ENCODE measurements around the gene LSAMP.

Gene LSAMP

GRCh38 chr3:116374901-116375300 lies 70.4 kb downstream of the LSAMP start:
- Histone ChIP-seq H3K27ac (ENCODE audit: low read depth, low read length) (no peak overlapping the region), H3K79me2 (ENCODE audit: control insufficient read depth, insufficient read depth, low read length, poor library complexity) (no peaks in the 10 kb centered on the region), H2BK120ac (ENCODE audit: insufficient read depth, low read length, poor library complexity) (no peak overlapping the region), H2AFZ (ENCODE audit: insufficient read depth, low read length, poor library complexity) (no peak overlapping the region), H4K8ac (ENCODE audit: low read depth, low read length) (no peak overlapping the region), H3K9me3 (ENCODE audit: insufficient read depth, low read depth, low read length) (no peaks in the 10 kb centered on the region), H3K4me2 (ENCODE audit: low read length) (no peak overlapping the region), H3K23ac (ENCODE audit: low read length) (no peak overlapping the region), H3K4me3 (ENCODE audit: low read depth, low read length) (no peak overlapping the region), H2BK5ac (ENCODE audit: low read depth, low read length, poor library complexity) (no peak overlapping the region), H3K9ac (ENCODE audit: low read length) (no peak overlapping the region), H3K14ac (ENCODE audit: low read length) (no peak overlapping the region), H2AK5ac (ENCODE audit: low read length) (no peak overlapping the region), H3K36me3 (ENCODE audit: control insufficient read depth in 1 of 2, insufficient read depth in 2 of 2, low read length in 2 of 2) (no peaks in the 10 kb centered on the region), H3K4ac (ENCODE audit: low read depth, low read length) (no peak overlapping the region), H4K91ac (ENCODE audit: low read depth, low read length) (no peak overlapping the region), H3K4me1 (ENCODE audit: control insufficient read depth in 1 of 2, insufficient read depth in 2 of 2, low read length in 2 of 2) (no peaks in the 10 kb centered on the region), H4K12ac (ENCODE audit: low read depth, low read length) (no peak overlapping the region), H2BK12ac (ENCODE audit: low read length) (no peak overlapping the region), H3K27me3 (ENCODE audit: insufficient read depth, low read length) (no peaks in the 10 kb centered on the region), H3K79me1 (ENCODE audit: low read length) (no peaks in the 10 kb centered on the region), H3K18ac (ENCODE audit: low read length) (no peak overlapping the region)
- WGBS (ENCODE audit: extremely low coverage, insufficient coverage, insufficient read length) = no CpG with 5 or more reads among the region's 2 CpGs
- DNase-seq = no peak

DNA sequence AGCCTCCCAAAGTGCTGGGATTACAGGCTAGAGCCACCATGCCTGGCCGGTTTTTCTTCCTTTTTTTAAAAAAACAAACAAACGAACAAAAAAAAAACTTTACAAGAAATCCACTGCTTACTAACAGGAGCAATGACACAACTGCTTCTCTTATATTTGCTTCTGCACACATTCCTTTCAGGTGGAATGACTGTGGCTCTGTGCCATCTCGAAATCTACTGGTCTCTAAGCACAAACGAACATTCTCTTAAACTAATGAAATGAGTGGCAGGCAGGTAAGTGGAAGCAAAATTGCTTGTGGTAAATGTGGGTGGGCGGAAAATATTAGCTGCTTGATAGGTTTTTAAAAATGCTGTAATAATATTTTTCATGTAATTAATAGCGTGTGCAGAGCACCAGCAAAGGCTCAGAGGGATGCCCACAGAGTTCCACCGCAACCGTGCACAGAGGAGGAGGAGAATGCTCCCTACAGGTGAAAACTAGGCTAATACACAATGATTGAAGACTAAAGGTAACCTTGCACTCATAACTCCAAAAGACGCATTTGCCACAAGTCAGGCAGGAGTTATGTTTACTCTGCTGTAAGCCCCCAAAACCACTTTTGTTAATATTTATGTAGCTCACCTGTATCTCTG lies 77.4 kb downstream of the LSAMP start:
- Histone ChIP-seq H3K14ac (ENCODE audit: low read length) (no peak overlapping the region), H4K8ac (ENCODE audit: low read depth, low read length) (no peak overlapping the region), H3K4me2 (ENCODE audit: low read length) (no peak overlapping the region), H2AK5ac (ENCODE audit: low read length) (no peak overlapping the region), H4K12ac (ENCODE audit: low read depth, low read length) (no peak overlapping the region), H3K23ac (ENCODE audit: low read length) (no peak overlapping the region), H2BK12ac (ENCODE audit: low read length) (no peak overlapping the region), H3K18ac (ENCODE audit: low read length) (no peak overlapping the region), H3K4me3 (ENCODE audit: low read depth, low read length) (no peak overlapping the region), H3K4me1 (ENCODE audit: control insufficient read depth in 1 of 2, insufficient read depth in 2 of 2, low read length in 2 of 2) (no peaks in the 10 kb centered on the region), H3K27me3 (ENCODE audit: insufficient read depth, low read length) (no peaks in the 10 kb centered on the region), H3K9ac (ENCODE audit: low read length) (no peak overlapping the region), H2BK5ac (ENCODE audit: low read depth, low read length, poor library complexity) (no peak overlapping the region), H3K36me3 (ENCODE audit: control insufficient read depth in 1 of 2, insufficient read depth in 2 of 2, low read length in 2 of 2) (no peaks in the 10 kb centered on the region), H2BK120ac (ENCODE audit: insufficient read depth, low read length, poor library complexity) (no peak overlapping the region), H3K27ac (ENCODE audit: low read depth, low read length) (no peak overlapping the region), H3K79me2 (ENCODE audit: control insufficient read depth, insufficient read depth, low read length, poor library complexity) (no peaks in the 10 kb centered on the region), H2AFZ (ENCODE audit: insufficient read depth, low read length, poor library complexity) (no peak overlapping the region), H4K91ac (ENCODE audit: low read depth, low read length) (no peak overlapping the region), H3K4ac (ENCODE audit: low read depth, low read length) (no peak overlapping the region), H3K9me3 (ENCODE audit: insufficient read depth, low read depth, low read length) (no peaks in the 10 kb centered on the region), H3K79me1 (ENCODE audit: low read length) (no peaks in the 10 kb centered on the region)
- no CpG with 5 or more reads among the region's 9 CpGs for WGBS (ENCODE audit: extremely low coverage, insufficient coverage, insufficient read length)
- no peak for DNase-seq

- H3K9ac ChIP-seq (ENCODE audit: low read length) = no peak overlapping the region
- WGBS (ENCODE audit: extremely low coverage, insufficient coverage, insufficient read length) = no CpG with 5 or more reads among the region's 2 CpGs
- H3K23ac ChIP-seq (ENCODE audit: low read length) = no peak overlapping the region
These were observed 89.2 kb downstream of the LSAMP start for GRCh38 chr3:116356056-116356455.

DNA sequence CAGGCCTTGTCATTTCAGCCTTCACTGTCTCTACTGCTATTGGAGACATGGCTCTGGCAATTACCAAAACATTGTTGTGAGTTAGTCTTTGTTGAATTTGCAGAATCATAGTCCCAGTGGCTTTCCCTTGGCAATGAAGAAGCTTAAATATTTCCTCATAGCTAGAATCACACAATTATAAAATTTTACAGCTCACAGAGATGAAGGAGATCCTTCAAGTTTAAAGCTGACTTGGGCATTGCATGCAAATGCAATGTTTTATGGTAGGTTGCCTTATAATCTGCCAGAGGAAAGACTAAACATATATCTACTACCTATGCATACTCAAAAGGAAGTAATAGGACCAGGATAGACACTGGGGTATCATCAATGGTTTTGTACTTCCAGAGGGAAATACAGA lies 90.9 kb downstream of the LSAMP start:
- H2BK12ac ChIP-seq (ENCODE audit: low read length) = no peak overlapping the region
- no peak overlapping the region for H2AK5ac ChIP-seq (ENCODE audit: low read length)
- H2BK120ac ChIP-seq (ENCODE audit: insufficient read depth, low read length, poor library complexity) = no peak overlapping the region
- H3K27me3 ChIP-seq (ENCODE audit: insufficient read depth, low read length) = no peaks in the 10 kb centered on the region
- H2AFZ ChIP-seq (ENCODE audit: insufficient read depth, low read length, poor library complexity) = no peak overlapping the region
- no peak for DNase-seq
- no peak overlapping the region for H3K9ac ChIP-seq (ENCODE audit: low read length)
- no peak overlapping the region for H2BK5ac ChIP-seq (ENCODE audit: low read depth, low read length, poor library complexity)
- no peak overlapping the region for H3K14ac ChIP-seq (ENCODE audit: low read length)
- no peaks in the 10 kb centered on the region for H3K4me1 ChIP-seq (ENCODE audit: control insufficient read depth in 1 of 2, insufficient read depth in 2 of 2, low read length in 2 of 2)
- no peak overlapping the region for H4K12ac ChIP-seq (ENCODE audit: low read depth, low read length)
- H3K4ac ChIP-seq (ENCODE audit: low read depth, low read length) = no peak overlapping the region
- H3K79me1 ChIP-seq (ENCODE audit: low read length) = no peaks in the 10 kb centered on the region
- no peaks in the 10 kb centered on the region for H3K36me3 ChIP-seq (ENCODE audit: control insufficient read depth in 1 of 2, insufficient read depth in 2 of 2, low read length in 2 of 2)
- H3K9me3 ChIP-seq (ENCODE audit: insufficient read depth, low read depth, low read length) = no peaks in the 10 kb centered on the region
- H3K27ac ChIP-seq (ENCODE audit: low read depth, low read length) = no peak overlapping the region
- H3K4me3 ChIP-seq (ENCODE audit: low read depth, low read length) = no peak overlapping the region
- H3K18ac ChIP-seq (ENCODE audit: low read length) = no peak overlapping the region
- H3K79me2 ChIP-seq (ENCODE audit: control insufficient read depth, insufficient read depth, low read length, poor library complexity) = no peaks in the 10 kb centered on the region
- H4K91ac ChIP-seq (ENCODE audit: low read depth, low read length) = no peak overlapping the region
- H3K4me2 ChIP-seq (ENCODE audit: low read length) = no peak overlapping the region
- H3K23ac ChIP-seq (ENCODE audit: low read length) = no peak overlapping the region
- H4K8ac ChIP-seq (ENCODE audit: low read depth, low read length) = no peak overlapping the region

More at GRCh38 chr3:116356056-116356455, 89.2 kb downstream of the LSAMP start:
- Histone ChIP-seq H3K14ac (ENCODE audit: low read length) (no peak overlapping the region), H2BK5ac (ENCODE audit: low read depth, low read length, poor library complexity) (no peak overlapping the region), H3K9me3 (ENCODE audit: insufficient read depth, low read depth, low read length) (no peaks in the 10 kb centered on the region), H2BK120ac (ENCODE audit: insufficient read depth, low read length, poor library complexity) (no peak overlapping the region), H3K4me2 (ENCODE audit: low read length) (no peak overlapping the region), H3K4me1 (ENCODE audit: control insufficient read depth in 1 of 2, insufficient read depth in 2 of 2, low read length in 2 of 2) (no peaks in the 10 kb centered on the region), H3K36me3 (ENCODE audit: control insufficient read depth in 1 of 2, insufficient read depth in 2 of 2, low read length in 2 of 2) (no peaks in the 10 kb centered on the region), H3K79me2 (ENCODE audit: control insufficient read depth, insufficient read depth, low read length, poor library complexity) (no peaks in the 10 kb centered on the region), H4K91ac (ENCODE audit: low read depth, low read length) (no peak overlapping the region), H3K79me1 (ENCODE audit: low read length) (no peaks in the 10 kb centered on the region), H3K4me3 (ENCODE audit: low read depth, low read length) (no peak overlapping the region), H2BK12ac (ENCODE audit: low read length) (no peak overlapping the region), H3K18ac (ENCODE audit: low read length) (no peak overlapping the region), H3K4ac (ENCODE audit: low read depth, low read length) (no peak overlapping the region), H4K8ac (ENCODE audit: low read depth, low read length) (no peak overlapping the region), H4K12ac (ENCODE audit: low read depth, low read length) (no peak overlapping the region), H2AK5ac (ENCODE audit: low read length) (no peak overlapping the region), H3K27me3 (ENCODE audit: insufficient read depth, low read length) (no peaks in the 10 kb centered on the region), H3K27ac (ENCODE audit: low read depth, low read length) (no peak overlapping the region), H2AFZ (ENCODE audit: insufficient read depth, low read length, poor library complexity) (no peak overlapping the region)
- no peak for DNase-seq

Data from trophoblast cell (in vitro differentiated cells and primary cell).